ENCODE results near the gene PFKL. TPM values are rescaled to one million over a fixed set of nuclear protein-coding genes. Genes with fewer than 3 reads are reported as not detected.

The PFKL gene
- total RNA-seq, 1 experiment from 2014 or later = 134 TPM

DNA sequence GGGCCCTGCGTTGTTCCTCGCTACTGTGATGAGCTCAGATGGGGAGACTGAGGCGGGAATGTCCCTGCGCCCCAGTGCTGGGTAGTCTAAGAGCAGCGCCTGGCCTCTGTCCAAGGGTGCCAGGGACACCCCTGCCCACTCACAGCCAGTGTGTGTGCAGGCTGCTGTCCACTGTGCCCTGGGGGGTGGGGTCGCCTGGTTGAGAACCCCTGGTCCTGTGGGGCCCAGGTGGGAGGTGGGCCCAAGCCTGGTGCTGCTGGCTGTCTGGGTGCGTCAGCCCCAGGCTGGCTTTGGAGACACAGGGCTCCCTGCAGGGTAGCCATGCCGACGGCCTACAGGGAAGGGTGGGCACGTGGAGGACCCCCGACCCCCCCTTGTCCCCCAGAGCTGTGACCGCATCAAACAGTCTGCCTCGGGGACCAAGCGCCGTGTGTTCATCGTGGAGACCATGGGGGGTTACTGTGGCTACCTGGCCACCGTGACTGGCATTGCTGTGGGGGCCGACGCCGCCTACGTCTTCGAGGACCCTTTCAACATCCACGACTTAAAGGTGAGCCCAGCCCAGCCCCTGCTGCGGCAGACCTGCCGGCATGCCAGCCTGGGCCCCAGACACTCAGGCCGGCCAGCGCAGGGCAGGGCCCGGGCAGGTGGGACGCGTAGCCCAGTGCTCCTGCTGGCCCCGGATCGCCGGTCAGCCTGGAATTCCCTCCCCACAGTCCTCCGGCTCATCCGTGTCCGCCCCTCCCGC is 24.4 kb downstream of the PFKL start (continued):
- TF ChIP-seq, protein P1, sequence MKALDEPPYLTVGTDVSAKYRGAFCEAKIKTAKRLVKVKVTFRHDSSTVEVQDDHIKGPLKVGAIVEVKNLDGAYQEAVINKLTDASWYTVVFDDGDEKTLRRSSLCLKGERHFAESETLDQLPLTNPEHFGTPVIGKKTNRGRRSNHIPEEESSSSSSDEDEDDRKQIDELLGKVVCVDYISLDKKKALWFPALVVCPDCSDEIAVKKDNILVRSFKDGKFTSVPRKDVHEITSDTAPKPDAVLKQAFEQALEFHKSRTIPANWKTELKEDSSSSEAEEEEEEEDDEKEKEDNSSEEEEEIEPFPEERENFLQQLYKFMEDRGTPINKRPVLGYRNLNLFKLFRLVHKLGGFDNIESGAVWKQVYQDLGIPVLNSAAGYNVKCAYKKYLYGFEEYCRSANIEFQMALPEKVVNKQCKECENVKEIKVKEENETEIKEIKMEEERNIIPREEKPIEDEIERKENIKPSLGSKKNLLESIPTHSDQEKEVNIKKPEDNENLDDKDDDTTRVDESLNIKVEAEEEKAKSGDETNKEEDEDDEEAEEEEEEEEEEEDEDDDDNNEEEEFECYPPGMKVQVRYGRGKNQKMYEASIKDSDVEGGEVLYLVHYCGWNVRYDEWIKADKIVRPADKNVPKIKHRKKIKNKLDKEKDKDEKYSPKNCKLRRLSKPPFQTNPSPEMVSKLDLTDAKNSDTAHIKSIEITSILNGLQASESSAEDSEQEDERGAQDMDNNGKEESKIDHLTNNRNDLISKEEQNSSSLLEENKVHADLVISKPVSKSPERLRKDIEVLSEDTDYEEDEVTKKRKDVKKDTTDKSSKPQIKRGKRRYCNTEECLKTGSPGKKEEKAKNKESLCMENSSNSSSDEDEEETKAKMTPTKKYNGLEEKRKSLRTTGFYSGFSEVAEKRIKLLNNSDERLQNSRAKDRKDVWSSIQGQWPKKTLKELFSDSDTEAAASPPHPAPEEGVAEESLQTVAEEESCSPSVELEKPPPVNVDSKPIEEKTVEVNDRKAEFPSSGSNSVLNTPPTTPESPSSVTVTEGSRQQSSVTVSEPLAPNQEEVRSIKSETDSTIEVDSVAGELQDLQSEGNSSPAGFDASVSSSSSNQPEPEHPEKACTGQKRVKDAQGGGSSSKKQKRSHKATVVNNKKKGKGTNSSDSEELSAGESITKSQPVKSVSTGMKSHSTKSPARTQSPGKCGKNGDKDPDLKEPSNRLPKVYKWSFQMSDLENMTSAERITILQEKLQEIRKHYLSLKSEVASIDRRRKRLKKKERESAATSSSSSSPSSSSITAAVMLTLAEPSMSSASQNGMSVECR (CRISPR knock-in tag; IDR thresholded peaks at IDR 0.05; ENCODE audit: borderline replicate concordance) = no peak
- TF ChIP-seq, protein P2, sequence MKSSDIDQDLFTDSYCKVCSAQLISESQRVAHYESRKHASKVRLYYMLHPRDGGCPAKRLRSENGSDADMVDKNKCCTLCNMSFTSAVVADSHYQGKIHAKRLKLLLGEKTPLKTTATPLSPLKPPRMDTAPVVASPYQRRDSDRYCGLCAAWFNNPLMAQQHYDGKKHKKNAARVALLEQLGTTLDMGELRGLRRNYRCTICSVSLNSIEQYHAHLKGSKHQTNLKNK (CRISPR knock-in tag; IDR thresholded peaks at IDR 0.05) = no peak
- TF ChIP-seq RORB (CRISPR knock-in tag; IDR thresholded peaks at IDR 0.05) (no peak), TP53 (CRISPR knock-in tag; IDR thresholded peaks at IDR 0.05) (no peak)

DNA sequence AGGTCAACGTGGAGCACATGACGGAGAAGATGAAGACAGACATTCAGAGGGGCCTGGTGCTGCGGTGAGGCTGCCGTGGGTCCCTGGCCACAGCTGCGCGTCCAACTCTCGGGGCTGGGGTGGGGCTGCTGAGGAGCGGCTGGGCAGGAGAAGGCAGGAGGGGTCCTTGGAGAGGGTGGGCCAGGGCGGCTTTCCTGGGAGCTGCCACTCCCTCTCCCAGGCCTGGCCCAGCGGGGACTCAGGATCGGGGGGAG is 24.9 kb downstream of the PFKL start:
- ChIA-PET POLR2A (no interaction called here), CTCF (no interaction called here)
- Mint-ChIP-seq H3K27me3 (ENCODE audit: low read depth) (no peaks in the 10 kb centered on the region), H3K9me3 (no peaks in the 10 kb centered on the region), H3K27ac (no peak overlapping the region), H3K36me3 (no peaks in the 10 kb centered on the region; the same call in 1 of the 2 replicates), H3K4me3 (no peak overlapping the region), H3K4me1 (no peaks in the 10 kb centered on the region)
- DNase-seq (ENCODE audit: low spot score) = no peak
- no peak for ATAC-seq
- TF ChIP-seq EMX1 (CRISPR knock-in tag; IDR thresholded peaks at IDR 0.05) = no peak
- no peak for TF ChIP-seq ZNF671 (CRISPR knock-in tag; IDR thresholded peaks at IDR 0.05)
- TF ChIP-seq, protein P3, sequence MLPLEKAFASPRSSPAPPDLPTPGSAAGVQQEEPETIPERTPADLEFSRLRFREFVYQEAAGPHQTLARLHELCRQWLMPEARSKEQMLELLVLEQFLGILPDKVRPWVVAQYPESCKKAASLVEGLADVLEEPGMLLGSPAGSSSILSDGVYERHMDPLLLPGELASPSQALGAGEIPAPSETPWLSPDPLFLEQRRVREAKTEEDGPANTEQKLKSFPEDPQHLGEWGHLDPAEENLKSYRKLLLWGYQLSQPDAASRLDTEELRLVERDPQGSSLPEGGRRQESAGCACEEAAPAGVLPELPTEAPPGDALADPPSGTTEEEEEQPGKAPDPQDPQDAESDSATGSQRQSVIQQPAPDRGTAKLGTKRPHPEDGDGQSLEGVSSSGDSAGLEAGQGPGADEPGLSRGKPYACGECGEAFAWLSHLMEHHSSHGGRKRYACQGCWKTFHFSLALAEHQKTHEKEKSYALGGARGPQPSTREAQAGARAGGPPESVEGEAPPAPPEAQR (CRISPR knock-in tag; IDR thresholded peaks at IDR 0.05) = no peak
- TF ChIP-seq NR3C1 (CRISPR knock-in tag; conservative IDR thresholded peaks at IDR 0.05; ENCODE audit: low read depth) = no peak
- TF ChIP-seq ZNF121 (CRISPR knock-in tag; IDR thresholded peaks at IDR 0.05) = no peak
- no peak for TF ChIP-seq ELF4 (CRISPR knock-in tag; IDR thresholded peaks at IDR 0.05; ENCODE audit: low read depth)
- TF ChIP-seq, protein P4, sequence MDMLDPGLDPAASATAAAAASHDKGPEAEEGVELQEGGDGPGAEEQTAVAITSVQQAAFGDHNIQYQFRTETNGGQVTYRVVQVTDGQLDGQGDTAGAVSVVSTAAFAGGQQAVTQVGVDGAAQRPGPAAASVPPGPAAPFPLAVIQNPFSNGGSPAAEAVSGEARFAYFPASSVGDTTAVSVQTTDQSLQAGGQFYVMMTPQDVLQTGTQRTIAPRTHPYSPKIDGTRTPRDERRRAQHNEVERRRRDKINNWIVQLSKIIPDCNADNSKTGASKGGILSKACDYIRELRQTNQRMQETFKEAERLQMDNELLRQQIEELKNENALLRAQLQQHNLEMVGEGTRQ (CRISPR knock-in tag; IDR thresholded peaks at IDR 0.05) = no peak
- TF ChIP-seq SMAD4 (CRISPR knock-in tag; IDR thresholded peaks at IDR 0.05) = no peak
- TF ChIP-seq, protein P5, sequence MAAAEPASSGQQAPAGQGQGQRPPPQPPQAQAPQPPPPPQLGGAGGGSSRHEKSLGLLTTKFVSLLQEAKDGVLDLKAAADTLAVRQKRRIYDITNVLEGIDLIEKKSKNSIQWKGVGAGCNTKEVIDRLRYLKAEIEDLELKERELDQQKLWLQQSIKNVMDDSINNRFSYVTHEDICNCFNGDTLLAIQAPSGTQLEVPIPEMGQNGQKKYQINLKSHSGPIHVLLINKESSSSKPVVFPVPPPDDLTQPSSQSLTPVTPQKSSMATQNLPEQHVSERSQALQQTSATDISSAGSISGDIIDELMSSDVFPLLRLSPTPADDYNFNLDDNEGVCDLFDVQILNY (CRISPR knock-in tag; IDR thresholded peaks at IDR 0.05) = no peak
- no peak for TF ChIP-seq KAT7 (CRISPR knock-in tag; IDR thresholded peaks at IDR 0.05; ENCODE audit: borderline replicate concordance)
- no peak for TF ChIP-seq ESRRA (CRISPR knock-in tag; IDR thresholded peaks at IDR 0.05; ENCODE audit: borderline replicate concordance)
- TF ChIP-seq, protein P6, sequence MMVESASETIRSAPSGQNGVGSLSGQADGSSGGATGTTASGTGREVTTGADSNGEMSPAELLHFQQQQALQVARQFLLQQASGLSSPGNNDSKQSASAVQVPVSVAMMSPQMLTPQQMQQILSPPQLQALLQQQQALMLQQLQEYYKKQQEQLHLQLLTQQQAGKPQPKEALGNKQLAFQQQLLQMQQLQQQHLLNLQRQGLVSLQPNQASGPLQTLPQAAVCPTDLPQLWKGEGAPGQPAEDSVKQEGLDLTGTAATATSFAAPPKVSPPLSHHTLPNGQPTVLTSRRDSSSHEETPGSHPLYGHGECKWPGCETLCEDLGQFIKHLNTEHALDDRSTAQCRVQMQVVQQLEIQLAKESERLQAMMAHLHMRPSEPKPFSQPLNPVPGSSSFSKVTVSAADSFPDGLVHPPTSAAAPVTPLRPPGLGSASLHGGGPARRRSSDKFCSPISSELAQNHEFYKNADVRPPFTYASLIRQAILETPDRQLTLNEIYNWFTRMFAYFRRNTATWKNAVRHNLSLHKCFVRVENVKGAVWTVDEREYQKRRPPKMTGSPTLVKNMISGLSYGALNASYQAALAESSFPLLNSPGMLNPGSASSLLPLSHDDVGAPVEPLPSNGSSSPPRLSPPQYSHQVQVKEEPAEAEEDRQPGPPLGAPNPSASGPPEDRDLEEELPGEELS (CRISPR knock-in tag; IDR thresholded peaks at IDR 0.05) = no peak
- TF ChIP-seq TP53 (CRISPR knock-in tag; IDR thresholded peaks at IDR 0.05) = no peak
- TF ChIP-seq ZNF219 (CRISPR knock-in tag; IDR thresholded peaks at IDR 0.05; ENCODE audit: borderline replicate concordance) = no peak

Data from WTC11 (cell line).